IgD-negative memory B cell (primary cell): ENCODE measurements around the gene ACADM. TPM values are rescaled to one million over a fixed set of nuclear protein-coding genes. Genes with fewer than 3 reads are reported as not detected.
"Not testable (repeated sequence)": the region's sequence is repeated elsewhere in the genome, so short reads cannot be mapped to it uniquely, and the experiment has no call there.

Experiments used
- H3K27ac Mint-ChIP-seq, 3 donors: one replicate each; pipeline ENCODE4 v1.8.0; 2020 to 2022; ENCODE audit warnings: mild to moderate bottlenecking in 3 of 3, mixed read lengths in 3 of 3, moderate library complexity in 1 of 3
- H3K27me3 Mint-ChIP-seq: one replicate; pipeline ENCODE4 v1.8.0; 2021; ENCODE audit warnings: mixed read lengths
- H3K36me3 Mint-ChIP-seq: one replicate; pipeline ENCODE4 v1.8.0; 2020; ENCODE audit warnings: mild to moderate bottlenecking, mixed read lengths
- H3K4me1 Mint-ChIP-seq, 3 donors: one replicate each; pipeline ENCODE4 v1.8.0; 2020 to 2022; ENCODE audit warnings: mixed read lengths in 3 of 3, mild to moderate bottlenecking in 1 of 3
- H3K4me3 Mint-ChIP-seq, 4 donors: one replicate each; pipeline ENCODE4 v1.8.0; 2020 to 2022; ENCODE audit warnings: mild to moderate bottlenecking in 4 of 4, mixed read lengths in 4 of 4, moderate library complexity in 3 of 4
- H3K9me3 Mint-ChIP-seq, 3 donors: one replicate each; pipeline ENCODE4 v1.8.0; 2020 to 2021; ENCODE audit warnings: mixed read lengths in 3 of 3, mild to moderate bottlenecking in 1 of 3
- polyA plus RNA-seq: library from polyadenylated mRNA; unstranded; fragments of 300-500 nt; fragmentation: Illumina TruSeq; gene quantifications from one replicate; pipeline ENCODE4 v1.2.3, GENCODE V29; 2021

ACADM gene
- polyA plus RNA-seq, 1 donor from 2014 or later: 92.5 TPM

- Mint-ChIP-seq H3K27ac (no peak overlapping the region), H3K4me1 (peaks cover 3 to 20% (median 16%) of the 10 kb centered on the region in 3 donors), H3K27me3 (no peaks in the 10 kb centered on the region), H3K4me3 (no peak overlapping the region), H3K9me3 (no peaks in the 10 kb centered on the region), H3K36me3 (peaks cover 2% of the 10 kb centered on the region)
Measured at GRCh38 chr1:75795703-75796193, 71.2 kb downstream of the ACADM start.

GRCh38 chr1:75796376-75797272, 72.1 kb downstream of the ACADM start, which contains the start of gene MSH4:
Gene MSH4 (plus strand): TSS chr1:75796882. CDS start chr1:75796986, 104 bp downstream.
- Mint-ChIP-seq H3K27me3 (no peaks in the 10 kb centered on the region), H3K27ac (peak within 1 kb of the TSS in 2 of 3 donors; percentile 0 to 7), H3K9me3 (no peaks in the 10 kb centered on the region), H3K36me3 (peaks cover 2% of the 10 kb centered on the region), H3K4me1 (peaks cover 0 to 15% (median 11%) of the 10 kb centered on the region in 3 donors), H3K4me3 (no peak within 1 kb of the TSS)

GRCh38 chr1:75797273-75797588, 72.7 kb downstream of the ACADM start:
- H3K36me3 Mint-ChIP-seq: peaks cover 2% of the 10 kb centered on the region
- peaks cover 0 to 11% (median 9%) of the 10 kb centered on the region in 3 donors for H3K4me1 Mint-ChIP-seq
- no peak overlapping the region for H3K4me3 Mint-ChIP-seq
- no peaks in the 10 kb centered on the region for H3K9me3 Mint-ChIP-seq
- no peaks in the 10 kb centered on the region for H3K27me3 Mint-ChIP-seq
- H3K27ac Mint-ChIP-seq: no peak overlapping the region

- no peaks in the 10 kb centered on the region for H3K27me3 Mint-ChIP-seq
- peaks cover 2% of the 10 kb centered on the region for H3K36me3 Mint-ChIP-seq
- peak overlapping the region in 1 of 3 donors; percentile 49 for H3K27ac Mint-ChIP-seq
- H3K4me3 Mint-ChIP-seq: no peak overlapping the region
- no peaks in the 10 kb centered on the region for H3K9me3 Mint-ChIP-seq
- peaks cover 0 to 11% (median 9%) of the 10 kb centered on the region in 3 donors for H3K4me1 Mint-ChIP-seq
Measured at GRCh38 chr1:75797606-75798216, 73.2 kb downstream of the ACADM start.

- H3K27me3 Mint-ChIP-seq, H3K27ac Mint-ChIP-seq, H3K9me3 Mint-ChIP-seq, H3K4me3 Mint-ChIP-seq, H3K36me3 Mint-ChIP-seq, H3K4me1 Mint-ChIP-seq: not testable (repeated sequence)
Measured at GRCh38 chr1:75801480-75801879, 77.0 kb downstream of the ACADM start.

GRCh38 chr1:75808921-75809320, 84.4 kb downstream of the ACADM start:
- Mint-ChIP-seq H3K27ac (no peak overlapping the region), H3K36me3 (peaks cover 9% of the 10 kb centered on the region), H3K4me1 (no peaks in the 10 kb centered on the region), H3K27me3 (no peaks in the 10 kb centered on the region), H3K4me3 (no peak overlapping the region), H3K9me3 (no peaks in the 10 kb centered on the region)

- not testable (repeated sequence) for H3K27me3 Mint-ChIP-seq, H3K4me3 Mint-ChIP-seq, H3K36me3 Mint-ChIP-seq, H3K4me1 Mint-ChIP-seq, H3K9me3 Mint-ChIP-seq, H3K27ac Mint-ChIP-seq
Measured at GRCh38 chr1:75810113-75810512, 85.6 kb downstream of the ACADM start.

- H3K27me3 Mint-ChIP-seq: no peaks in the 10 kb centered on the region
Measured at GRCh38 chr1:75811211-75811981, 86.9 kb downstream of the ACADM start.

GRCh38 chr1:75812065-75812464, 87.6 kb downstream of the ACADM start:
- Mint-ChIP-seq H3K4me3 (peak overlapping the region in 1 of 4 donors; percentile 52), H3K36me3 (peaks cover 6% of the 10 kb centered on the region), H3K27ac (no peak overlapping the region), H3K9me3 (no peaks in the 10 kb centered on the region), H3K4me1 (no peaks in the 10 kb centered on the region), H3K27me3 (no peaks in the 10 kb centered on the region)

More at GRCh38 chr1:75811211-75811981, 86.9 kb downstream of the ACADM start:
- no peaks in the 10 kb centered on the region for H3K4me1 Mint-ChIP-seq
- H3K9me3 Mint-ChIP-seq: no peaks in the 10 kb centered on the region
- no peak overlapping the region for H3K27ac Mint-ChIP-seq
- H3K4me3 Mint-ChIP-seq: no peak overlapping the region
- H3K36me3 Mint-ChIP-seq: peaks cover 8% of the 10 kb centered on the region

Other genes with a start within 250 kb of the ACADM start
- gene SLC44A5, start 113.6 kb upstream of the ACADM start, polyA plus RNA-seq: 2.7 TPM
- 12.1 TPM for gene RABGGTB, start 61.5 kb downstream of the ACADM start, polyA plus RNA-seq
- 0.10 TPM for gene MSH4, start 72.2 kb downstream of the ACADM start, polyA plus RNA-seq
- gene ASB17, start 207.7 kb downstream of the ACADM start, polyA plus RNA-seq: not detected